Esophagus muscularis mucosa (tissue), 4 donors: ENCODE measurements around the gene NSA2. TPM values are rescaled to one million over a fixed set of nuclear protein-coding genes. Genes with fewer than 3 reads are reported as not detected.
"Not testable (repeated sequence)": the region's sequence is repeated elsewhere in the genome, so short reads cannot be mapped to it uniquely, and the experiment has no call there.

Experiments used
- DNase-seq: peaks from one replicate; pipeline ENCODE4 v3.0.0-alpha.2; 2017; ENCODE audit errors: extremely low spot score
- H3K27ac ChIP-seq, 4 donors: fragments of 200-600 bp; sonication (generic); replicated peaks in 1 of 4; 1 replicate in 3 of 4; 2 replicates in 1 of 4; pipeline ENCODE4 v1.5.1; 2016 to 2019; ENCODE audit warnings: mild to moderate bottlenecking in 1 of 4
- H3K27me3 ChIP-seq, 4 donors: fragments of 200-600 bp; sonication (generic); one replicate each; pipeline versions ENCODE4 v1.5.1 to v1.6.0; 2016 to 2019
- H3K36me3 ChIP-seq, 4 donors: fragments of 200-600 bp; sonication (generic); one replicate each; pipeline ENCODE4 v1.5.1; 2016 to 2019
- H3K4me1 ChIP-seq, 4 donors: fragments of 200-600 bp; sonication (generic); one replicate each; pipeline ENCODE4 v1.5.1; 2016 to 2019
- H3K4me3 ChIP-seq, 4 donors: fragments of 200-600 bp; sonication (generic); 1 replicate in 2 of 4; 2 replicates in 2 of 4; pipeline ENCODE4 v1.5.1; 2016 to 2019; ENCODE audit warnings: mild to moderate bottlenecking in 4 of 4, moderate library complexity in 1 of 4
- H3K9me3 ChIP-seq, 4 donors: fragments of 200-600 bp; sonication (generic); 1 replicate in 3 of 4; 2 replicates in 1 of 4; pipeline ENCODE4 v1.5.1; 2016 to 2019
- CTCF ChIP-seq, 3 experiments: fragments of 200-600 bp in 2 of 3; fragments of 450-650 bp in 1 of 3; sonication (generic) in 2 of 3; IDR thresholded peaks; one replicate each; pipeline ENCODE4 v1.5.1; 2017 to 2019; ENCODE audit warnings: antibody characterized with exemption in 3 of 3, mild to moderate bottlenecking in 2 of 3, moderate library complexity in 1 of 3
- EP300 ChIP-seq: sonication (generic); formaldehyde crosslinking; IDR thresholded peaks from one replicate; pipeline ENCODE4 v1.6.1; 2017; ENCODE audit warnings: antibody characterized with exemption
- POLR2A ChIP-seq: fragments of 450-650 bp; IDR thresholded peaks from one replicate; pipeline ENCODE4 v1.6.1; 2017; ENCODE audit warnings: antibody characterized with exemption, moderate library complexity, mild to moderate bottlenecking, low read depth
- POLR2AphosphoS5 ChIP-seq, 2 donors: sonication (generic); formaldehyde crosslinking; IDR thresholded peaks; one replicate each; pipeline ENCODE4 v1.6.1; 2017; ENCODE audit warnings: antibody characterized with exemption in 2 of 2
- WGBS: methylation state at CpG from one replicate; pipeline ENCODE4 v1.1.5; 2018; 5-methylcytosine and 5-hydroxymethylcytosine counted together
- intact Hi-C: fragments of 100-400 bp; cut with DNase I; formaldehyde crosslinking; loops from one replicate; pipeline ENCODE4 v1.15.1; 2023
- total RNA-seq, 4 donors: library from RNA; depleted of rRNA; stranded (reverse); fragments of >200 nt; gene quantifications; one replicate each; pipeline versions ENCODE4 v1.1.0 to v1.2.1, GENCODE V29; 2016

NSA2 gene
- total RNA-seq, 4 donors from 2014 or later: 85.2 to 120 (median 110) TPM

GRCh38 chr5:74736759-74737158, 30.3 kb upstream of the NSA2 start:
- WGBS: 86% methylated on average over 6 of the region's 6 CpGs
- H3K9me3 ChIP-seq: no peaks in the 10 kb centered on the region
- H3K27ac ChIP-seq: no peak overlapping the region
- no peaks in the 10 kb centered on the region for H3K27me3 ChIP-seq
- H3K4me1 ChIP-seq: no peaks in the 10 kb centered on the region
- no peak for TF ChIP-seq POLR2AphosphoS5 (IDR thresholded peaks at IDR 0.05)
- TF ChIP-seq EP300: no peak
- no peak for TF ChIP-seq CTCF (IDR thresholded peaks at IDR 0.05)
- no peak for TF ChIP-seq POLR2A
- DNase-seq: no peak
- intact Hi-C loops: no loop called here
- H3K4me3 ChIP-seq: no peak overlapping the region
- peaks cover 23 to 87% (median 67%) of the 10 kb centered on the region in 4 donors for H3K36me3 ChIP-seq

DNA sequence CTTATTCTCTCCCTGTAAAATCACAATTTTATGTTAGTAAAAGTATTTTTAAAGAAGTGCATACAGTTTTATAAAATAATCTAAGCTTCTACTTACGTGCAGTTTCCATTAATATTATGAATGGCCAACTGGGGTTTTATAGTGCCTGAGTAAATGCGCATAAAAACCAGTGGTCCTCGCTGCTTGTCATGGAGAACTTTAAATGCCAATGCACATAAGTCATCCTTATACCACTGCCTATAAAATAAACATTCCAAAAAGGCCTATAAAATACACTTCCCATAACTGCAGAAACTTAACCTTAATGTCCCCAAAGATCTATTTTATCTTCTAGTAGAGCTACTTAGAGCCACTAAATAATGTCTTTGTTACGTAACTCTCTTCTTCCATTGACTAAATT, 28.6 kb upstream of the NSA2 start:
- H3K9me3 ChIP-seq: no peaks in the 10 kb centered on the region
- H3K4me3 ChIP-seq: no peak overlapping the region
- no peak overlapping the region for H3K27ac ChIP-seq
- 94% methylated on average over 4 of the region's 4 CpGs for WGBS
- TF ChIP-seq POLR2AphosphoS5 (IDR thresholded peaks at IDR 0.05): no peak
- no peak for TF ChIP-seq CTCF (IDR thresholded peaks at IDR 0.05)
- intact Hi-C loops: no loop called here
- no peak for DNase-seq
- H3K4me1 ChIP-seq: no peaks in the 10 kb centered on the region
- H3K27me3 ChIP-seq: no peaks in the 10 kb centered on the region
- peaks cover 23 to 87% (median 67%) of the 10 kb centered on the region in 4 donors for H3K36me3 ChIP-seq

- intact Hi-C loops, H3K9me3 ChIP-seq, H3K4me1 ChIP-seq, H3K4me3 ChIP-seq, H3K27me3 ChIP-seq, DNase-seq, H3K27ac ChIP-seq: not testable (repeated sequence)
- peaks cover 14 to 88% (median 58%) of the 10 kb centered on the region in 4 donors for H3K36me3 ChIP-seq
- WGBS: 97% methylated on average over 4 of the region's 4 CpGs
Measured at GRCh38 chr5:74748742-74749141, 18.3 kb upstream of the NSA2 start.

- no peak overlapping the region for H3K27ac ChIP-seq
- peaks cover 13 to 64% (median 46%) of the 10 kb centered on the region in 4 donors for H3K36me3 ChIP-seq
- TF ChIP-seq EP300: no peak
- TF ChIP-seq CTCF (IDR thresholded peaks at IDR 0.05): no peak
- no peak for TF ChIP-seq POLR2AphosphoS5 (IDR thresholded peaks at IDR 0.05)
- TF ChIP-seq POLR2A: no peak
- H3K4me3 ChIP-seq: no peak overlapping the region
- H3K9me3 ChIP-seq: no peaks in the 10 kb centered on the region
- intact Hi-C loops: no loop called here
- H3K27me3 ChIP-seq: no peaks in the 10 kb centered on the region
- WGBS: 91% methylated on average over 1 of the region's 1 CpG
- DNase-seq: no peak
- peaks cover 15 to 30% (median 23%) of the 10 kb centered on the region in 4 donors for H3K4me1 ChIP-seq
Measured at GRCh38 chr5:74761241-74761640, 5.8 kb upstream of the NSA2 start.

DNA sequence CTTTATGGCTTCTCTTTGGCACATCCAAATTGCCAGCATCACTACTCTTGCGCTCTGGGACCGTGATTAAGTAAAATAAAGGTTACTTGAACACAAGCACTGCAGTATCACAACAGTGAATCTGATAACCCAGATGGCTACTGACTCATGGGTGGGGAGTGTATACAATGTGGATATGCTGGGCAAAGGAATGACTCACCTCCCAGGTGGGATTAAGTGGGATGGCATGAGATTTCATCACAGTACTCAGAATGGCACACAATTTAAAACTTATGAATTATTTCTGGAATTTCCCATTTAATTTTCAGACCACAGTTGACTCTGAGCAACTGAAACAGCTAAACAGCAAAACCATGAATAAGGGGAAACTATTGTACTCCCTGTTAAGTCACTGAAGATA, 4.5 kb upstream of the NSA2 start:
- no peak overlapping the region for H3K27ac ChIP-seq
- H3K36me3 ChIP-seq: peaks cover 6 to 50% (median 33%) of the 10 kb centered on the region in 4 donors
- WGBS: 95% methylated on average over 2 of the region's 2 CpGs
- H3K9me3 ChIP-seq: no peaks in the 10 kb centered on the region
- no peak overlapping the region for H3K4me3 ChIP-seq
- TF ChIP-seq EP300: no peak
- TF ChIP-seq POLR2A: no peak
- no peak for TF ChIP-seq CTCF (IDR thresholded peaks at IDR 0.05)
- TF ChIP-seq POLR2AphosphoS5 (IDR thresholded peaks at IDR 0.05): no peak
- H3K4me1 ChIP-seq: peaks cover 16 to 32% (median 24%) of the 10 kb centered on the region in 4 donors
- intact Hi-C loops: no loop called here
- H3K27me3 ChIP-seq: no peaks in the 10 kb centered on the region
- DNase-seq: no peak
